GM19463 (cell line): ENCODE results near the gene OCIAD2.
"Not testable (repeated sequence)": the region's sequence is repeated elsewhere in the genome, so short reads cannot be mapped to it uniquely, and the experiment has no call there.

Source experiments
- ATAC-seq: cut with Tn5 transposase; IDR thresholded peaks from one replicate; pipeline ENCODE4 v1.9.1; 2021; ENCODE audit warnings: mild to moderate bottlenecking, moderate library complexity; ENCODE audit not compliant: unreplicated experiment

OCIAD2 gene

GRCh38 chr4:48854982-48855381 lies 51.6 kb downstream of the OCIAD2 start:
- no peak for ATAC-seq

GRCh38 chr4:48854395-48854683 lies 52.2 kb downstream of the OCIAD2 start:
- ATAC-seq, result no peak

- no peak for ATAC-seq
Measured at GRCh38 chr4:48853604-48854394, 52.8 kb downstream of the OCIAD2 start.

- no peak for ATAC-seq
Measured at GRCh38 chr4:48851651-48852050, 54.9 kb downstream of the OCIAD2 start.

- not testable (repeated sequence) for ATAC-seq
Measured at GRCh38 chr4:48848799-48849198, 57.8 kb downstream of the OCIAD2 start.

- ATAC-seq, result no peak
Measured at GRCh38 chr4:48844843-48845242, 61.7 kb downstream of the OCIAD2 start.

GRCh38 chr4:48841045-48841827 lies 65.3 kb downstream of the OCIAD2 start:
- no peak for ATAC-seq

- ATAC-seq, result no peak
Measured at GRCh38 chr4:48836658-48837057, 69.9 kb downstream of the OCIAD2 start.
